ENCODE results near the gene PLCH2. TPM values are rescaled to one million over a fixed set of nuclear protein-coding genes. Genes with fewer than 3 reads are reported as not detected.
"Not testable (repeated sequence)": the region's sequence is repeated elsewhere in the genome, so short reads cannot be mapped to it uniquely, and the experiment has no call there.

The PLCH2 gene
- total RNA-seq, 1 donor from 2014 or later: 0.46 TPM

- intact Hi-C loops (cut with DNase I): no loop called here
- no peak for ATAC-seq
Measured at GRCh38 chr1:2438641-2439040, 37.4 kb upstream of the PLCH2 start.

GRCh38 chr1:2439369-2439768, 36.7 kb upstream of the PLCH2 start:
- ATAC-seq (no peak), DNase-seq (ENCODE audit: missing footprints) (no peak)
- intact Hi-C loops (cut with DNase I): no loop called here

More at GRCh38 chr1:2438641-2439040, 37.4 kb upstream of the PLCH2 start:
- DNase-seq (ENCODE audit: missing footprints): no peak

- intact Hi-C loops (cut with DNase I); DNase-seq (ENCODE audit: missing footprints); ATAC-seq: not testable (repeated sequence)
Measured at GRCh38 chr1:2440346-2440745, 35.7 kb upstream of the PLCH2 start.

GRCh38 chr1:2441746-2442145, 34.3 kb upstream of the PLCH2 start:
- intact Hi-C loops (cut with DNase I): no loop called here
- DNase-seq (ENCODE audit: missing footprints) (no peak), ATAC-seq (no peak)

- DNase-seq (ENCODE audit: missing footprints) (no peak), ATAC-seq (no peak)
- intact Hi-C loops (cut with DNase I): no loop called here
Measured at GRCh38 chr1:2442661-2443060, 33.4 kb upstream of the PLCH2 start.

- ATAC-seq (no peak), DNase-seq (ENCODE audit: missing footprints) (no peak)
- intact Hi-C loops (cut with DNase I): no loop called here
Measured at GRCh38 chr1:2443277-2444137, 32.6 kb upstream of the PLCH2 start.

- intact Hi-C loops (cut with DNase I): no loop called here
- DNase-seq (ENCODE audit: missing footprints): no peak
- no peak for ATAC-seq
Measured at GRCh38 chr1:2444138-2444591, 31.9 kb upstream of the PLCH2 start.

GRCh38 chr1:2445162-2445822, 30.8 kb upstream of the PLCH2 start:
- no peak for DNase-seq (ENCODE audit: missing footprints)
- no peak for ATAC-seq
- intact Hi-C loops (cut with DNase I): no loop called here

- intact Hi-C loops (cut with DNase I): no loop called here
- DNase-seq (ENCODE audit: missing footprints) (no peak), ATAC-seq (no peak)
Measured at GRCh38 chr1:2445823-2446215, 30.3 kb upstream of the PLCH2 start.

GRCh38 chr1:2446394-2446793, 29.7 kb upstream of the PLCH2 start:
- no peak for ATAC-seq
- no peak for DNase-seq (ENCODE audit: missing footprints)
- intact Hi-C loops (cut with DNase I): no loop called here

GRCh38 chr1:2446861-2447260, 29.2 kb upstream of the PLCH2 start:
- no peak for ATAC-seq
- DNase-seq (ENCODE audit: missing footprints): no peak
- intact Hi-C loops (cut with DNase I): no loop called here

- intact Hi-C loops (cut with DNase I): no loop called here
- DNase-seq (ENCODE audit: missing footprints) (no peak), ATAC-seq (no peak)
Measured at GRCh38 chr1:2447276-2448097, 28.6 kb upstream of the PLCH2 start.

GRCh38 chr1:2448098-2448445, 28.0 kb upstream of the PLCH2 start:
- no peak for DNase-seq (ENCODE audit: missing footprints)
- intact Hi-C loops (cut with DNase I): no loop called here
- no peak for ATAC-seq

GRCh38 chr1:2449636-2450454, 26.2 kb upstream of the PLCH2 start:
- ATAC-seq: no peak
- intact Hi-C loops (cut with DNase I): no loop called here
- DNase-seq (ENCODE audit: missing footprints): no peak

- intact Hi-C loops (cut with DNase I): no loop called here
- ATAC-seq (no peak), DNase-seq (ENCODE audit: missing footprints) (no peak)
Measured at GRCh38 chr1:2451741-2452140, 24.3 kb upstream of the PLCH2 start.

- ATAC-seq (no peak), DNase-seq (ENCODE audit: missing footprints) (no peak)
- intact Hi-C loops (cut with DNase I): no loop called here
Measured at GRCh38 chr1:2452201-2452931, 23.7 kb upstream of the PLCH2 start.

GRCh38 chr1:2452932-2453315, 23.2 kb upstream of the PLCH2 start:
- intact Hi-C loops (cut with DNase I): no loop called here
- no peak for ATAC-seq

GRCh38 chr1:2454227-2454626, 21.9 kb upstream of the PLCH2 start:
- no peak for ATAC-seq
- DNase-seq (ENCODE audit: missing footprints): no peak
- intact Hi-C loops (cut with DNase I): no loop called here

More at GRCh38 chr1:2452932-2453315, 23.2 kb upstream of the PLCH2 start:
- DNase-seq (ENCODE audit: missing footprints): no peak
